AG09309 (cell line): ENCODE measurements around the gene PARP15.
A peak's percentile ranks its signal among the peaks of the same experiment; 100 is the strongest.

Experiments
- DNase-seq: peaks from one replicate; pipeline ENCODE4 v3.0.0-alpha.2; 2010; ENCODE audit warnings: low read depth
- H3K4me3 ChIP-seq: 2 replicates; pipeline ENCODE4 v1.5.1; 2011; ENCODE audit warnings: mild to moderate bottlenecking, low read depth, low read length, moderate library complexity; ENCODE audit not compliant: control insufficient read depth
- TF ChIP-seq, protein P1 (sequence below): IDR thresholded peaks from 2 replicates; pipeline ENCODE4 v1.5.1; 2011; ENCODE audit warnings: mild to moderate bottlenecking, low read depth, low read length, inconsistent platforms; ENCODE audit not compliant: insufficient read depth, control insufficient read depth; ENCODE audit errors: missing control alignments

PARP15 gene

DNA sequence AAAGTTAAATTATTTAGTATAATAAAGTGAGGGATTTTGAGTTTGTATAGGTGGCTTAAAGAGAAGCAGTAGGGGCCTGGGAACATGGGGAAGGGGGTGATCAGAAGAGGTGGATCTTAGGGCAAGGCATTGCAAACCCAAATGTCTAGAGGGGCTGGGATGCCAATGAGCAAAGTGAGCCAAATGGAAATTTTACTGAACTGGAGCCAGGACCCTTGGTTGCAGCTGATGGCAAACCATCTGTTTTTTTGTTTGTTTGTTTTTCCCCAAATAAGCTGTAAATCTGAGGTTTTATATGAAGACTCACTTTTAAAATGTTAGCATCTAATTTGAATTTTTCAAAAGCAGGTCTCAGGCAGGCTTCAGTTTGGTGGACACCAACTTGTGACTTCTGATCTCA, 88.4 kb downstream of the PARP15 start:
- TF ChIP-seq, protein P1, sequence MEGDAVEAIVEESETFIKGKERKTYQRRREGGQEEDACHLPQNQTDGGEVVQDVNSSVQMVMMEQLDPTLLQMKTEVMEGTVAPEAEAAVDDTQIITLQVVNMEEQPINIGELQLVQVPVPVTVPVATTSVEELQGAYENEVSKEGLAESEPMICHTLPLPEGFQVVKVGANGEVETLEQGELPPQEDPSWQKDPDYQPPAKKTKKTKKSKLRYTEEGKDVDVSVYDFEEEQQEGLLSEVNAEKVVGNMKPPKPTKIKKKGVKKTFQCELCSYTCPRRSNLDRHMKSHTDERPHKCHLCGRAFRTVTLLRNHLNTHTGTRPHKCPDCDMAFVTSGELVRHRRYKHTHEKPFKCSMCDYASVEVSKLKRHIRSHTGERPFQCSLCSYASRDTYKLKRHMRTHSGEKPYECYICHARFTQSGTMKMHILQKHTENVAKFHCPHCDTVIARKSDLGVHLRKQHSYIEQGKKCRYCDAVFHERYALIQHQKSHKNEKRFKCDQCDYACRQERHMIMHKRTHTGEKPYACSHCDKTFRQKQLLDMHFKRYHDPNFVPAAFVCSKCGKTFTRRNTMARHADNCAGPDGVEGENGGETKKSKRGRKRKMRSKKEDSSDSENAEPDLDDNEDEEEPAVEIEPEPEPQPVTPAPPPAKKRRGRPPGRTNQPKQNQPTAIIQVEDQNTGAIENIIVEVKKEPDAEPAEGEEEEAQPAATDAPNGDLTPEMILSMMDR: no peak
- no peak overlapping the region for H3K4me3 ChIP-seq
- no peak for DNase-seq

DNA sequence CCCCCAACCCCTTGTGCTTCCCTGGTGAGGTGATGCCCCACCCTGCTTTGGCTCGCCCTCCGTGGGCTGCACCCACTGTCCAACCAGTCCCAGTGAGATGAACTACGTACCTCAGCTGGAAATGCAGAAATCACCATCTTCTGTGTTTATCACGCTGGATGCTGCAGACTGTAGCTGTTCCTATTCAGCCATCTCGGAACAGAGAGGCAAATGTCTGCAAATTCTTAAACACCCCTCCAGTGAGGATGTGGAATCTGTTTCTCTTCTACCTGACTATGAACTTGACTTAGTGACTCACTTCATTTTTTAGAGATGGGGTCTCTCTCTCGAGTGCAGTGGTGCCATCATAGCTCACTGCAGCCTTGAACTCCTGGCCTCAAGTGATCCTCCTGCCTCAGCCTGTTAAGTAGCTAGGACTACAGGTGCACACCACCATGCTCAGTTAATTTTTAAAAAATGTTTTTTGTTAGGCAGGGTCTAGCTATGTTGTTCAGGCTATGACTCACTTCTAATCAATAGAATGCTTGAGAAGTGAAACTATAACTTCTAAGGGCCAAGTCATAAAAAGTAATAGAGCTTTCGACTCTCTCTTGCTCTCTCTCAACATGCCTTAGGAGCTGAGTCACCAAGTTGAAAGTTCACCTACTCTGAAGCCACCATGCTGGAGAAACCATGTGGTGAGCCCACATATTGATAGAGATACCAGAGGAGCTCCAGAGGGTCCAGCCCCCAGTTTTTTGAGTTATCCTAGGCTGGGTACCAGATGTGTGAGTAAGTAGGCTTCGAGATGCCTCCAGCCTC, 91.7 kb downstream of the PARP15 start:
- peak; percentile 50 for DNase-seq
- H3K4me3 ChIP-seq: no peak overlapping the region
- TF ChIP-seq, protein P1: no peak

DNA sequence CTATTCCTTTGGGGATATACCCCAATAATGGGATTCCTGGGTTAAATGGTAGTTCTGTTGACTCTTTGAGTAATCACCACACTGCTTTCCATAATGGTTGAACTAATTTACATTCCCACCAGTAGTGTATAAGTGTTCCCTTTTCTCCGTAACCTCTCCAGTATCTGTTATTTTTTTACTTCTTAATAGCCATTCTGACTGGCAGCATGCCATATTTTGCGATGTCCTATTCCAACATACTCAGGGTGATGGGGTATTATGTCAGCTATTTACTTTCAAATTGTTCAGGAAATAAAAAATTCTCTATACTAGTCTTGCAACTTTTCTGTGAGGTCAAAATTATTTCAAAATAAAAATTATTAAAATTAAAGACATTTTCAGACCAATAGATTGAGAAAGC, 94.1 kb downstream of the PARP15 start:
- DNase-seq: no peak

DNA sequence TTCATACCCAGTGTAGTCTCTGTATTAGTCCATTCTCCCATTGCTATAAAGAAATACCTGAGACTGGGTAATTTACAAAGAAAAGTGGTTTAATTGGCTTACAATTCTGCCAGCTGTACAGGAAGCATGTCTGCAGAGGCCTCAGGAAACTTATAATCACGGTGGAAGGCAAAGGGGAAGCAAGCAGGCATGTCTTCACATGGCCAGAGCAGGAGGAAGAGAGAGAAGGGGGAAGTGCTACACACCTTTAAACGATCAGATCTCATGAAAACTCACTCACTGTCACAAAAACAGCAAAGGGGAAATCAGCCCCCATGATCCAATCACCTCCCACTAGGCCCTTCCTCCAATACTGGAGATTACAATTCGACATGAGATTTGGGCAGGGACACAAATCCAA, 96.9 kb downstream of the PARP15 start:
- no peak for DNase-seq
- no peak overlapping the region for H3K4me3 ChIP-seq
- TF ChIP-seq, protein P1: no peak

More for the DNA sequence above, 94.1 kb downstream of the PARP15 start:
- TF ChIP-seq, protein P1: no peak
- no peak overlapping the region for H3K4me3 ChIP-seq

DNA sequence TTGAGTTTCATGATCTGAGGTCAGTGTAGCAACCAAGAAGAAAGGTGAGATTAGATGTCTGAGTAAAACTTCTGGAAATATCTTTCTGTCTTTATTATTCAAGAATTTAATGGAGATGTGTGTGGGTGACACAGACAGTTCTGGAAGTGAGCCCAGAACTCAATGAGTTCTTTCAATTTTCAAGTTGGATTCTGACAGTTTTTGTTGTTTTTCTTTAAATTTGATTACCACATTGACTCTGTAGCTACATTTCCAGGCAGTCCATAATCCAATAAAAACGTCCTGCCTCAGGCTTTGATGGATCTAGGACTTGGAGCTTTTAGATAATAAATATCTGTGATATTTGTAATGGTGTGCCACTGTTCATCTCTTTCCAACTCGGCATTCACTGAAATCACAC, 99.3 kb downstream of the PARP15 start:
- H3K4me3 ChIP-seq: no peak overlapping the region
- DNase-seq: peak; percentile 18
- TF ChIP-seq, protein P1: no peak

DNA sequence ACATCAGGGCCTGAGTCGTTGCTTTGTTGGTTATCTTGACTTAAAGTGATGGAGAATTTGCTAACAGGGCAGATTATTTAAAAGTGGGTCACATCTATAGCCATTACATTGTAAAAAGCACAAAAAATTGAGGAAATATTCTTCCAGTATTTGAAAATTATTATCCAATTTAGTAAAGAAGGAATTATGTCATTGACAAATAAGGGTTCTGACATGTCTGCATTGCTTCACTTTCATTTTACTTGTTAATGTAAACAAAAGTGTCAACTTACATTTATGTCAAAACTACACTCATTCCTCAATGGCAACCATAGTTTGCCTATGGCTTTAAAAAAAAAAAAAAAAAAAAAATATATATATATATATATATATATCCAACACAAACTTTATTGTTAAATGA, 99.8 kb downstream of the PARP15 start:
- no peak overlapping the region for H3K4me3 ChIP-seq
- TF ChIP-seq, protein P1: no peak

DNA sequence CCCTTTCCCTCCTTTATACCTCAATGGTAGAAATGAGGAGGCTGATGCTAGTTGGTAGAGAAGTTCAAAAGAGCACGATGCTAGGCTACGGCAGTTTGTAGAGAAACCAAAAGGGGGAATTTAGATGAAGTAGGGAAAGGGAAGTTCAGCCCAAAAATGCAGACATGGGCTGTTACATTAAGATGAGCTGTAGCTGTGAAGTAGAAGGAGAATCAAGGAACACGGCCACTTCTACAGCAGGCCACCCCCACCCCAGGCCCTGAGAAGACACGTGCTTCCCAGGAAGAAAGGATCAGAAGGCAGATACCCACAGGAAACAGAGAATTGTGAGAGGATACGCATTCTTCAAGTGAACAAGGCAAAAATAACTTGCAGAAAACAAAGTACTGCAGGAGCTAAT, 101.1 kb downstream of the PARP15 start:
- TF ChIP-seq, protein P1: no peak
- no peak overlapping the region for H3K4me3 ChIP-seq
- no peak for DNase-seq

More for the DNA sequence above, 99.8 kb downstream of the PARP15 start:
- DNase-seq: no peak
